Retina (tissue), 1 donor: ENCODE data around the gene CCSER2.
"Not testable (repeated sequence)": the region's sequence is repeated elsewhere in the genome, so short reads cannot be mapped to it uniquely, and the experiment has no call there.

Experiments
- DNase-seq: peaks from one replicate; pipeline ENCODE4 v3.0.0-alpha.2; 2016

The CCSER2 gene

DNA sequence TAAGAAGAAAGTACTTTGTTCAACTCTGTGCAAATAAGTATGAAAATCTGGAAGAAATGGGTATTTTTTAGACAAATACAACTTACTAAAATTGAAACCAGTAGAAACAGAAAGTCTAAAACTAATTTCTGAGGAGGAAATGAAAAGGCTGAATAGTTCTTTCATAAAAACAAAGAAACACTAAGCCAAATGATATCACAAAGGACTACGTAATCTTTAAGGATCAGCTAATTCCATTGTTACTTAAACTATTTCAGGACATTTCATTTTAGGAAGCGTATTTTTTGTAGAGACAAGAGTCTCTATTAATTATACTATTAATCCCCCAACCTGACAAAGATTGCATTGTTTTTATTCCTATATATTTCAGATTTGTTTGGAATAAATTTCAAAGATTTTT, 11.2 kb upstream of the CCSER2 start:
- DNase-seq, result no peak

DNA sequence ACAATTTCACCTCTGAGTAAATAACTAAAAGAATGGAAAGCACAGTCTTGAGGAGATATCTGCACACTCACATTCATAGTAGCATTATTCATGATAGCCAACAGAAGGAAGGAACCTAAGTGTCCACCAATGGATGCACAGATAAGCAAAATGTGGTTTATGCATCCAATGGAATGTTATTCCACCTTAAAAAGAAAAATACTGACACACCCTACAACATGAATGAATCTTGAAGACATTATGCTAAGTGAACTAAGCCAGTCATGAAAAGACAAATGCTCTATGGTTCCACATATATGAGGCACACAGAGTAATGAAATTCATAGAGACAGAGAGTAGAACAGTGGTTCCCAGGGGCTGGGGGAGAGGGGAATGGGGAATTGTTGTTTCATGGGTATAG, 6.5 kb upstream of the CCSER2 start:
- DNase-seq, result no peak

DNA sequence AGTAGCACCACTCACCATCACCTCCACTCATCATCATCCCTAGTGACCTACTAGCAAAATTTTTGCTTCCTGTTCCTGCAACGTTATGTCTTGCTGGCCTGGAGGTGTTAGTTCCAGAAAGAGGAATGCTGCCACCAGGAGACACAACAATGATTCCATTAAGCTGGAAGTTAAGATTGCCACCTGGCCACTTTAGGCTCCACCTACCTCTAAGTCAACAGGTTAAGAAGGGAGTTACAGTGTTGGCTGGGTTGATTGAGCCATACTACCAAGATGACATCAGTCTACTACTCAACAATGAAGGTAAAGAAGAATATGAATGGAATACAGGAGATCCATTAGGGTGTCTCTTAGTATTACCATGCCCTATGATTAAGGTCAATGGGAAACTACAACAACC, 4.8 kb upstream of the CCSER2 start:
- DNase-seq, result not testable (repeated sequence)

DNA sequence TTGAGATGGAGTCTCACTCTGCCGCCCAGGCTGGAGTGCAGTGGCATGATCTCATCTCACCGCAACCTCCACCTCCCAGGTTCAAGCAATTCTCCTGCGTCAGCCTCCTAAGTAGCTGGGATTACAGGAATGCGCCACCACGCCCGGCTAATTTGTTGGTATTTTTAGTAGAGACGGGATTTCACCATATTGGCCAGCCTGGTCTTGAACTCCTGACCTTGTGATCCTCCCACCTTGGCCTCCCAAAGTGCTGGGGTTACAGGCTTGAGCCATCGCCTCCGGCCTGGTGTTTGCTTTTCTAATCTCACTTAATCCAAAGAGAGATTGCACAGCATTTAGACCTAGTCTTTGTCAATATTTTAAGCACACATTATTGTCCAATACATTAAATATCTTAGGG, 1.4 kb upstream of the CCSER2 start:
- DNase-seq, result not testable (repeated sequence)

DNA sequence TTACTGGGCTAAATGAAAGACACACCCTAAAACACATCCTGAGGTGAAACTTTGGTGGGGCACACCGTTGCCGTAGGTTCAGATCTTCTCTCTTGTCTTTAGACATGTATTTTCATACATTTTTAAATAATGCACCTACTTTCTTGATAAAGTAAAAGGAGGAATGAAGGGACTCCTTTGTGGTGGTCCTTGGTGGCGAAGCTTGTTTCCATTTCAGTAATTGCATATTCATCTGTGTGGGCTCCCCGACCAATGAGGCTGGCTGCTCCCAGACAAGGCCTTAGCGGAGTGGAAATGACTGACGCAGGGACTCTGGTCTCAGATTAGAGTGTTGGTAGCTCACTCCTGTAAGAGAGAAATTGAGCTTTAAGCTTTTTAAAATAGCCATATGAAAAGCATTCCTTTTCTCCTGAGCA, 815 bp downstream of the CCSER2 start:
- no peak for DNase-seq

DNA sequence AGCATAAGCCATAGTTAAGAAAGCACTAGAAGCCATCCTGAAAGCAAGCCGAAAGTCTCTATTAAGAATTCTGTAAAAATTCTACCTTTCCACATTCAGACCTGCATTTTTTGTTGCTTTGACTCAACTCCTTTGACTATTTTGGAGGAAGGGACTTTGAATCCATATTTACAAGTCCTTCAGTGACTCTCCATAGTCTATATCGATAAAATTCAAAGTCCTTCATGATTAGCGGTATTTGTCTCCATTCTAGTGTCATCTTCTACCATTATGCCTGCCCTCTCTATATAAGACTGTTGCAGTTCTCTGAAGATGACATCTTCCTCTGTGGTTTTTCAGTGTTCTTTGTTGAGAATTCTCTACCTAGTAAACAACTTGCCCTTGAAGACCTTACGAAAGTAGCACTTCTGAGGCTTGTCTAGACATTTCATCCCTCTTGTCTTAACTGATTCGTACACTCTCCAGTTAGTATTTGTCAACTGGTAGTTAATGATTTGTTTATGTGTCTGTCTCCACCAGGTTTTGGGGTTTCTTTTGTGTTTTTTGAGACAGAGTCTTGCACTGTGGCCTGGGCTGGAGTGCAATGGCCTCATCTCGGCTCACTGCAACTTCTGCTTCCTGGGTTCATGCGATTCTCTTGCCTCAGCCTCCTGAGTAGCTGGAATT, 1.7 kb downstream of the CCSER2 start:
- DNase-seq, result no peak

DNA sequence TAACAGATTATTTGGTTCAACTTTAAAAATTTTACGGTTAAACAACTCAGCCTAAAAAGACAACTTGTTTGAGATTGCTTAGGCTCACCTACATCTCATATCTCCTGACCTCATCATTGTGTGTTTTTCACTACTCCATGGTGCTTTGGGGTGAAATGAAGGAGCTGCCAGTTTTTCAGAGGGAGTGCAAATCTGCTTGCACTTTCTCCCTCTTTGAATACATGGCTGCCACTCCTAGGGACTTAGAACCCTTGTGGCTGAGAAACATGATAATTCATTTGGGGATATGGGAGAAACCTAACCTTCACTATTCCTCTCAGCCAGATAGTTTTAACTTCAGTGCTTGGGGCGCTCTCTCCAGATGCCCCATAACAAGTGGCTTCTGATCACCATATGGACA, 2.7 kb downstream of the CCSER2 start:
- DNase-seq, result no peak

DNA sequence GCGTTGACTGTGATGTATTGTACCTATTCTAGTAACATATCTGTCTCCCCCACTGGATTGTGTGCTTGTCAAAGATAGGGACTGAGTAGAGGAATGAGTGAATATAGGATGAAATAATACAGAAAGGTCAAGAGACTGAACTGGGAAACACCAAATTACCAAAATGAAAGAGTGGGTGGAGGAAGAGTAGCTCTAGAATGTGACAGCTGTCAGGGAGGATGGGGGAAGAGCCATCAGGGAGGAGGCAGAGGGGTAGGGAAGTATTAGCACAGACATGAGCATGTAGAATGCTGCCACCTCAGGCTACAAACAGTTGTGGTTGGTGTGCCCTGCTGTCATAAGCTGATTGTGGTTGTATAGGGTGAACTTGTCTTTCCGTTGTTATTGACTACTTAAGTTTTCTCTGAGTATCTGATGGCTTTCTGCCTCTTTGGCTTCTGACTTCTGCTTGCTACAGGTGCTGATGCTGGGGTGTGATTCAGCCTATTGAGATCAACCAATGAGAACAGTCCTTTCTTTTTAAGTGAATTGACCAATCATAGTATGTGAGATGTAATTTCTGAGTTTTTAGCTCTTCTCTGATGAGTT, 5.6 kb downstream of the CCSER2 start:
- DNase-seq, result no peak

DNA sequence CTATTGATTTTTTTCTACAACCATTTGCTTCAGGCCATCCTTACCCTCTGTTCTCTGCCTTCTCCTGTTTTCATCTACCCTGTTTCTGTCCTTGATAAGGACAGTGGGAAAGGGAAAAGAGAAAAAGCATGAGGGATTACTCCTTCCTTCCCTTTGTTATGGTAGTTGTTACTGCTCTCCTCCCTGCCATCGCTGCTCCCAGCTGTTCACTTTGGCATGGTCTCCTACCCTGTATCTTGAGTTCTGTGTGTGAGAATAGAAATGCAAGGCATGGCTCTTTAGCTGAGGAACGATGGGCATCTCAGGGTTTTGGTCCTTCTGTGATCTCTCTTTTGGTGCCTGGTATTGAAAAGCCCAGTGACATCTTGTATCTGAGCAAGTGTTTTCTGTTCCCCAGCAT, 6.4 kb downstream of the CCSER2 start:
- DNase-seq, result no peak

DNA sequence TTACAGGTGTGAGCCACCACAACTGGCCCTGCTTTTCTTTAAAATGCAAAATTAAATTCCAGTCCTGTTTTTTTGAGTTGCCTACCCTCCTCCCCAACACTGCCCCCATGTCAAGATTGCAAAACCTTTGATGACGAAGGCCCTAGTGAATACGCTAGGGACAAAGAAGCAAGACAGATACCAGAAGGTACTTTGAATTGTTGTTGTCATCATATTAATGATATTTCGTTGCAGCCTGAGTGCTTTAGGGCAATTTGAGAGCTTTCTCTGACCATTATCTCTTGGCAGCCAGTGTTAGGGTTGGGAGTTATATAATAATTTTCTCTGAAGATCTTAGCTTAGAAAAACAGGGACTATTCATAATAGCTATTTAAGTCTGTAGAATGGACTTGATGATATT, 7.1 kb downstream of the CCSER2 start:
- DNase-seq, result no peak

DNA sequence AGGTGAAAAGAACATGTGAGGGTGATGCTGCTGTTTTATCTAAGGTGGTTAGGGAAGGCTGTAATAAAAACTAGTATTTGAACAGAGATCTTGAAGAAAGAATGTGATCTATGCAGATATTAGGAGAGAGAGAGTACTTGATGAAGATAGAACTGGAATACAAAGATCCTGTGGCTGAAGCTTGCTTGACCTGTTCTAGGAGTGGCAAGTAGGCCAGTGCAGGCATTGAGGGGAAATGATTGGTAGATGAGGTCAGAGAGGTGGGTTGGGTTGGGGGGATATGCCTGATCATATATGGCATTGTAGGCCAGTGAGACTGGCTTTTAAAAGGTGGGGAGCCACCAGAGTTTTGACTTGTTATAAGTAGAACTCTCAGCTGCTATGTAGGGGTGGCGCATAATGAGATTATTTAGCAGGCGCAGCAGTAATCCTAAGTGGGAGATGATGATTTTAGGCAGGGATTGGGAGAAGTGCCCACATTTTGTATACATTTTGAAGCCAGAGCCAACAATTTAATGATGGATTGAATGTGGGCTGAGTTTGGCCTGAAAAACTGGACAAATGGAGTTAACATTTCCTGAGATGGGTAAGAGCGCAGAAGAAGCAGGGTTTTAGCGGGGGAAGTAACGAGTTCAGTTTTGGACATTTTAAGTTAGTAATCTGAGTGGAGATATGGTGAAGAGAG, 8.2 kb downstream of the CCSER2 start:
- DNase-seq, result no peak

DNA sequence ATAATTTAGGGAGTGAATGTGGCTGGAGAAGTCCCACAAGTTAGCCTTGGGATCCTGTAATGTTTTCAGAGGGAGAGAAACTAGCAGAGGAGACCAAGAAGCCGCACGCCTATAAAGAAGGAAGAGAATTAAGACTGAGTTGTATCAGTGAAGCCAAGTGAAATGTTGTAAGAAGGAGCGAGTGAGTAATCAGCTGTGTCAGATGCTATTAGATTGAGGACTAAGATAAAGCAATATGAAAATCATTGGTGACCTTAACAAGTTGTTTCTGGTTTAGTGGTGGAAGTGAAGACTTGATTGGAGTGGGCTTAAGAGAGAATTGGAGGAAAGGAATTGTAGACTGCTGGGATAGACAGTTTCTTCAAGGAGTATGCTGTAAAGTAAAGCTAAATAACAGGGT, 8.8 kb downstream of the CCSER2 start:
- DNase-seq, result no peak

DNA sequence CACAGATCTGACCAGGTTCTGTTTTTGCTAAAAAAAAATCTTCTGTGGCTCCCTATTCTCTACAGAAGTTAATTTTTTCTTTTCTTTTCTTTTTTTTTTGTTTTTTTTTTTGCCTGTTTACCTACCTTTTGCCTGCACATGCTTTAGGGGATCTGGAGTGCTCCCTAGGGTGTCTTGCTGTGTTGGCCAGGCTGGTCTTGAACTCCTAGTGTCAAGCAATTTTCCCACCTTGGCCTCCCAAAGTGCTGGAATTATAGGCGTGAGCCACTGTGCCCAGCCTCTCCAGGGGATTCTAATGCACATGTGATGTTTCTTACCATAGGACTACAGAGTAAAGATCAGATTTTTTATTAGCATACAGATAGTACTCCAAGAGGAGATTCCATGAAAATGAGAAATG, 10.6 kb downstream of the CCSER2 start:
- DNase-seq, result no peak

DNA sequence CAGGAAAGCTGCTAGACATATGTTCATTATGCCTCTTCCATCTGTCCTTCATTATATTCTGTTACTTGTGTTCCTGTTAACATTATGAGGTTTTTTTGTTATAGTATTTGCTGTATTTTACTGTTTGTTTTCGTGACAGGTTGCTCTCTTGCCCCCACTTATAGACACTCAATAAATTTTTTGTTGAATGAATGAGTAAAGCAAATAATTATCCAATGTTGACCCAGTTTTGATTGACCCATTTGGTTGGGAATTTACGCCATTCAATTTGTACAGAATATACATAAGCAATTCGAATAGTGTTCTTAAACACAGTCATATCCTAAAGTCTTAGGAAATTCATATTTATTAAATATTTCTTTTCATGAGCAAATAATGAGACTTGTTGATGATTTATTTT, 11.8 kb downstream of the CCSER2 start:
- DNase-seq, result no peak

DNA sequence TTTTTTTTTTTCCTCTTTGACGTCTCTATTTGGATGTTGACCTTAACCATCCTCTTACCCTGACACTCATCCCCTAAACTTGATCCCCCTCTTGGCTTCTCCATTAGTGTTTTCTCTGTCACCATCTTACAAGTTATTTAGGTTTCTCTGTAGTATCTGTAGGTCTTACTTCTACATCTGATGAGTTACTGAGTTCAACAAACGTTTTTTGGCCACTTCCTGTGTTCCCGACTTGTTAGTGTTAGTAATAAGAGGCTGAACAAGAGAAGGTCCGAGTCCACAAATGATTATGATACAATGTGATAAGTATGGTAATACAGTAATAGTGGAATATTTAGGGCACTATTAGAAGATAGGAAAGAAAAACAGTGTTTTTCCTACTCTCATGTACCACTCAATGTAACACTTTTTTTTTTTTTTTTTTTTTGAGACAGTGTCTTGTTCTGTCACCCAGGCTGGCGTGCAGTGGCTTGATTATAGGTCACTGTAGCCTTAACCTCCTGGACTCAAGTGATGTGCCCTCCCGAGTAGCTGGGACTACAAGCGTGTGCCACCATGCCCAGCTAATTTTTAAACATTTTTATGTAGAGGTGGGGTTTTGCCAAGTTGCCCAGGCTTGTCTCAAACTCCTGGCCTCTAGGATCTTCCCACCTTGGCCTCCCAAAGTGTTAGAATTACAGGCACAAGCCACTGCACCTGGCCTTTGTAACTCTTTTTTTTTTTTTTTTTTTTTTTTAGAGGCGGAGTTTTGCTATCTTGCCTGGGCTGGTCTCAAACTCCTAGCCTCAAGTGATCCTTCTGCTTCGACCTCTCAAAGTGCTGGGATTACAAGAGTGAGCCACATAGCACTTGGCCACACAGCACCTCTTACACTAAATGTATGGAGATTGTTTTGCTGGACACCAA, 12.5 kb downstream of the CCSER2 start:
- DNase-seq, result no peak

DNA sequence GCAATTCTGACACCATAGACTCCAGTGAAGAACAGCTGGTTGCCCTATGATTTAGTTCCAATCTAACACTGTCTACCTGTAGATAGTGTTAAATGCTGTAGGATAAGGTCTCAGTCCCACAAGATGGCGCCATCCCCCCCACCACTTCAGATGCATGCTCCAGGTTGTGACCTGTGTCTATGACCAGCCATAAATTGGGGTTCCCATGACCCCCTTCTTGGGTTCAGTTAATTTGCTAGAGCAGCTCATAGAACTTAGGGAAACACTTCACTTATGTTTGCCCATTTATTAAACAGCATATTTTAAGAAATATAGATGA, 13.1 kb downstream of the CCSER2 start:
- DNase-seq, result no peak

DNA sequence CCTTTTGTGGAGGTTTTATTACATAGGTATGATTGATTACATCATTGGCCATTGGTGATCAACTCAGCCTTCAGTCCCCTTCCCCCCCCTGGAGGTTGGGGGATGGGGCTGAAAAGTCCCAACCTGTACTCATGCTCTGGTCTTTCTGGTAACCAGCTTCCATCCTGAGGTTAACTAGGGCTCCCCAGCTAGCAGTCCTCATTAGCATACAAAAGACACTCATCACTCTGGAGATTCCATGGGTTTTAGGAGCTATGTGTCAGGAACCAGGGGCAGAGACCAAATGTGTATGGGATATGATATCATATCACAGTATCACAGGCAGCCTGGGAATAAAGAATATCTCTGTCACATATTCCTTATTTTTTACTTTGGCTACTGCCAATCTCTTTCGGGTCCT, 13.6 kb downstream of the CCSER2 start:
- no peak for DNase-seq

DNA sequence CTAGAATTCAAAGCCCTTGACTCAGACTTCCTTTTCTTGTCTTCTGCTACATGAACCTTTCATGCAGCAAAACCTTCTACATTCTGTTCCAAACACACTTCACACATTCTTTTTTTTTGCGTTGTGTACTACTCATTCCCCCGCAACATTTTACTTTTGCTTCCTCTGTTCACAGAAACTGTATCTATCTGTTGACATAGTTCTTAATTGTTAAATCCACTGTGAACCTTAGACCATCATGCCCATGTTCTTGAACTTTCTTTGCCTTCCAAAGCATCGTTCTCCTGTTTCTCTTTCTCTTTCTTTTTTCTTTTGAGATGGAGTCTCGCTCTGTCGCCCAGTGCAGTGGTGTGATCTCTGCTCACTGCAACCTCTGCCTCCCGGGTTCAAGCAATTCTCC, 14.2 kb downstream of the CCSER2 start:
- no peak for DNase-seq

DNA sequence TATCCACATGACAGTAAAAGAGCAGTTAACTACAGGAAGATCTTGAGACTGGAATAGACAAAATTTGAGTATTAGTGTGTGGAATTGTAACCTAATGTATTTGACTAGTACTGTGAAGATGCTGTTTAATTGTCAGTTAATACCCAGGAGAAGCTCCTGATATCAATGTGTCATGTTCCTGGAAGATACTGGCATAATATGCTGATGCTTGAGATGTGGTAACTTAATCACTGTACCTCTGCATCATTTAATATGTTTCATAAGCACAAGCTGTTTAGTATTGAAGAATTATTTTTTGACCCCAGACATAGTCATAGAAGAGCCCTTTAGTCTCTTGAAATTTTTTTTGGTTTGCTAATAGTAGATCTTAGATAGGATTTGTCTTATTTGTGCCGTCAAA, 15.4 kb downstream of the CCSER2 start:
- no peak for DNase-seq

DNA sequence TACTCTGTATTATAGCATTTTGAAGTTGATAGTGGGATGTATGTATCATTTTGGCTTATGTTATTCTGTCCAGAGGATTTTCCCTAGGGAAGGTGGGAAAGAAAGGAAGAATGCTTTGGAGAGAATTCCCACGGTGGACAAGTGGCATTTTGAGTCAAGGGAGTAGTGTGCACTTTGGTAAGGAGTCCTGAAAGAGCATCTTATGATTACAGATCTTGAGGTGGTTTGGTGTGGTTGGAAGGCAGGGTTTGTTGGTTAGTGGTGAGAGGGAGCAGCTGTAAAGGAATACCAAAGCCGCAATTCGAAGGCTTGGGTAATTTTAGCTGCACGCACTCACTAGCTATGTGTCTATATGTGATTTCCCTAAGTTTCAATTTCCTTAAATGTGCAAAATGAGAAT, 16.1 kb downstream of the CCSER2 start:
- no peak for DNase-seq

DNA sequence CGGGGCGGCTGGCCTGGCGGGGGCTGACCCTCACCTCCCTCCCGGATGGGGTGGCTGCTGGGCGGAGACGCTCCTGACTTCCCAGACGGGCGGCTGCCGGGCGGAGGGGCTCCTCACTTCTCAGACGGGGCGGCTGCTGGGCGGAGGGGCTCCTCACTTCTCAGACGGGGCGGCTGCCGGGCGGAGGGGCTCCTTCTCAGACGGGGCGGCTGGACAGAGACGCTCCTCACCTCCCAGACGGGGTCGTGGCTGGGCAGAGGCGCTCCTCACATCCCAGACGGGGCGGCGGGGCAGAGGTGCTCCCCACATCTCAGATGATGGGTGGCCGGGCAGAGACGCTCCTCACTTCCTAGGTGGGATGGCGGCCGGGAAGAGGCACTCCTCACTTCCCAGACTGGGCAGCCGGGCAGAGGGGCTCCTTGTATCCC, 19.2 kb downstream of the CCSER2 start:
- not testable (repeated sequence) for DNase-seq

DNA sequence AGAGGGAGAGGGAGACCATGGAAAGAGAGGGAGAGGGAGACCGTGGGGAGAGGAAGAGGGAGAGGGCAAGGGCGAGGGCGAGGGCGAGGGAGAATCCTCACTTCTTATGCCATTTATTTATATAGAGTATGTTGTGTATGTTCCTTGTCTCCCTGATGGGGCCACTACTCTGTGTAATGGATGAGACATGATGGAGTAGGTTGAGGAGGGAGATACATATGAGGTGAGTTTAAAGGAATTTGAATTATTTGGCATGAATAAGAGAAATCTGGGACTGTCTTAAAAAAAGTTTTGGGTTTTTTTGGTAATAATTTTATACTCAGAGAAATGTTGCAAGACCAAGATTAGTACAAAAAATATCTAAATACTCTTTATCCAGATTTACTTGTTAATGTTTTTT, 20.1 kb downstream of the CCSER2 start:
- no peak for DNase-seq

DNA sequence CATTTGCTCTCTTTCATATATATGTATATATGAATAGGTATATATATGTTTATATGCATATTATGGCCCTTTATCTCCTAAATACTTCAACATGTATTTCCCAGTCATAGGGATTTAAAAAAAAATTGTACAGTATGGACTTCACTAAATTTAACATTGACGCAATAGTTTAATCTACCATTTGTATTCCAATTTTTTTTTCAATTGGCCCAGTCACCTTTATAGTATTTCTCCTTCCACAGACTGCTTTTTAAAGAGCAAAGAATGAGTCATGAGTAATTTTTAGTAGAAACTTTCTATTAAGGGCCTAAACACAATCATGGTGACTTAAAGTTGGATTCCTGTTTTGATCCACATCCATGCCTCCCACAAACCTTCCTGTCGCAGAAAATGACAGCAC, 20.5 kb downstream of the CCSER2 start:
- DNase-seq, result no peak
